Pancreas (tissue), 10 donors: ENCODE data around the gene TOB2. TPM values are rescaled to one million over a fixed set of nuclear protein-coding genes. Genes with fewer than 3 reads are reported as not detected.

ENCODE experiments used
- ATAC-seq, 4 donors: fragments of 200-7000 bp; cut with Tn5 transposase; one replicate each; pipeline versions ENCODE4 v1.8.0 to v1.9.1; 2020; ENCODE audit warnings: mild to moderate bottlenecking in 4 of 4, moderate library complexity in 4 of 4
- DNase-seq, 6 donors: peaks; one replicate each; pipeline ENCODE4 v3.0.0-alpha.2; 2020
- FAIRE-seq: peaks from 2 replicates; lab custom pipeline; 2012; peaks lifted over from hg19 to GRCh38; lab: Jason Lieb, UNC
- H3K27ac ChIP-seq, 4 donors: fragments of 200-600 bp; sonication (generic); 1 replicate in 3 of 4; 2 replicates in 1 of 4; pipeline versions ENCODE4 v1.5.0 to v1.8.0; 2020
- H3K27me3 ChIP-seq, 4 donors: fragments of 200-600 bp; one replicate each; pipeline ENCODE4 v1.8.0; 2021
- H3K36me3 ChIP-seq, 3 donors: fragments of 200-600 bp; sonication (generic) in 1 of 3; one replicate each; pipeline versions ENCODE4 v1.5.0 to v1.8.0; 2020 to 2021
- H3K4me1 ChIP-seq, 3 donors: fragments of 200-600 bp; one replicate each; pipeline ENCODE4 v1.8.0; 2021
- H3K4me3 ChIP-seq, 4 donors: fragments of 200-600 bp; sonication (generic) in 2 of 4; one replicate each; pipeline versions ENCODE4 v1.5.0 to v1.8.0; 2020 to 2021
- H3K9me3 ChIP-seq, 4 donors: fragments of 200-600 bp; one replicate each; pipeline ENCODE4 v1.8.0; 2021
- WGBS, 2 donors: extraction: QIAGEN DNeasy Blood & Tissue Kit; methylation state at CpG; one replicate each; pipeline ENCODE4 v1.1.7; 2013; 5-methylcytosine and 5-hydroxymethylcytosine counted together
- intact Hi-C, 3 donors: fragments of 100-400 bp; cut with DNase I; formaldehyde crosslinking; loops; one replicate each; pipeline versions ENCODE4 v1.11.1 to v1.14.2; 2022
- polyA plus RNA-seq, 2 donors: library from polyadenylated mRNA; stranded (reverse); fragments of 200-250 nt; gene quantifications; one replicate each; pipeline ENCODE4 v1.2.3, GENCODE V29; 2013
- total RNA-seq, 6 donors: library from RNA; stranded (reverse); fragmentation: NEBNext Ultra II Directional in 4 of 6; extraction: Animal tissue kit (Norgen Biotek cat#: 25700) in 4 of 6; gene quantifications; one replicate each; pipeline versions ENCODE4 v1.2.1 to v1.2.4, GENCODE V29; 2021 to 2023
- TF ChIP-seq, protein P1 (sequence below), 4 donors: fragments of 200-600 bp; sonication (generic) in 3 of 4; IDR thresholded peaks; one replicate each; pipeline versions ENCODE4 v1.5.0 to v1.8.0; 2021; ENCODE audit warnings: antibody characterized with exemption in 4 of 4
- donor health status: healthy with polysubstance abuse.
- donor health status: DM: no; HTN: no; CAD: no; lungs with moderate emphysema.
- donor health status: DM: no; HTN: no; CAD: no.
- donor health status: control.
- donor health status: control.
- donor health status: Bipolar disorder and iron deficiency.
- donor health status: DM: yes; HTN: yes; CAD: no.
- donor health status: DM: no; HTN: no; CAD: no.
- donor health status: DM: no; HTN: no; CAD: no.
- donor health status: DM: yes; HTN: yes; CAD: no.

TOB2 gene, protein sequence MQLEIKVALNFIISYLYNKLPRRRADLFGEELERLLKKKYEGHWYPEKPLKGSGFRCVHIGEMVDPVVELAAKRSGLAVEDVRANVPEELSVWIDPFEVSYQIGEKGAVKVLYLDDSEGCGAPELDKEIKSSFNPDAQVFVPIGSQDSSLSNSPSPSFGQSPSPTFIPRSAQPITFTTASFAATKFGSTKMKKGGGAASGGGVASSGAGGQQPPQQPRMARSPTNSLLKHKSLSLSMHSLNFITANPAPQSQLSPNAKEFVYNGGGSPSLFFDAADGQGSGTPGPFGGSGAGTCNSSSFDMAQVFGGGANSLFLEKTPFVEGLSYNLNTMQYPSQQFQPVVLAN
- total RNA-seq = 10 to 100 TPM; 11.0 to 30.5 (median 19.9) TPM
- polyA plus RNA-seq = 10 to 100 TPM; 12.6 to 15.9 TPM

GRCh38 chr22:41446639-41447434 lies at the start of gene TOB2:
Gene TOB2 (minus strand): TSS chr22:41446801. CDS start chr22:41437345, 9,456 bp downstream.
- 0 to 1% methylated on average over 85 of the region's 85 CpGs for WGBS, 2 donors
- Histone ChIP-seq H3K4me3 (peak within 1 kb of the TSS; percentile 65 to 98 (median 91)), H3K27ac (peak within 1 kb of the TSS; percentile 96 to 100 (median 99)), H3K4me1 (peaks cover 5 to 17% (median 13%) of the 10 kb centered on the region in 3 donors), H3K27me3 (no peaks in the 10 kb centered on the region), H3K36me3 (no peaks in the 10 kb centered on the region), H3K9me3 (no peaks in the 10 kb centered on the region)
- no peak for FAIRE-seq
- peak; percentile 93 to 98 (median 96) for DNase-seq
- TF ChIP-seq, protein P1, sequence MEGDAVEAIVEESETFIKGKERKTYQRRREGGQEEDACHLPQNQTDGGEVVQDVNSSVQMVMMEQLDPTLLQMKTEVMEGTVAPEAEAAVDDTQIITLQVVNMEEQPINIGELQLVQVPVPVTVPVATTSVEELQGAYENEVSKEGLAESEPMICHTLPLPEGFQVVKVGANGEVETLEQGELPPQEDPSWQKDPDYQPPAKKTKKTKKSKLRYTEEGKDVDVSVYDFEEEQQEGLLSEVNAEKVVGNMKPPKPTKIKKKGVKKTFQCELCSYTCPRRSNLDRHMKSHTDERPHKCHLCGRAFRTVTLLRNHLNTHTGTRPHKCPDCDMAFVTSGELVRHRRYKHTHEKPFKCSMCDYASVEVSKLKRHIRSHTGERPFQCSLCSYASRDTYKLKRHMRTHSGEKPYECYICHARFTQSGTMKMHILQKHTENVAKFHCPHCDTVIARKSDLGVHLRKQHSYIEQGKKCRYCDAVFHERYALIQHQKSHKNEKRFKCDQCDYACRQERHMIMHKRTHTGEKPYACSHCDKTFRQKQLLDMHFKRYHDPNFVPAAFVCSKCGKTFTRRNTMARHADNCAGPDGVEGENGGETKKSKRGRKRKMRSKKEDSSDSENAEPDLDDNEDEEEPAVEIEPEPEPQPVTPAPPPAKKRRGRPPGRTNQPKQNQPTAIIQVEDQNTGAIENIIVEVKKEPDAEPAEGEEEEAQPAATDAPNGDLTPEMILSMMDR (IDR thresholded peaks at IDR 0.05) = no peak
- ATAC-seq = peak; percentile 71 to 81 (median 74)
- intact Hi-C loops = loop anchor here in 1 of 3 donors (5.0 kb wide), 1 partner anchor 40 kb away; no protein-coding TSS in a partner anchor

DNA sequence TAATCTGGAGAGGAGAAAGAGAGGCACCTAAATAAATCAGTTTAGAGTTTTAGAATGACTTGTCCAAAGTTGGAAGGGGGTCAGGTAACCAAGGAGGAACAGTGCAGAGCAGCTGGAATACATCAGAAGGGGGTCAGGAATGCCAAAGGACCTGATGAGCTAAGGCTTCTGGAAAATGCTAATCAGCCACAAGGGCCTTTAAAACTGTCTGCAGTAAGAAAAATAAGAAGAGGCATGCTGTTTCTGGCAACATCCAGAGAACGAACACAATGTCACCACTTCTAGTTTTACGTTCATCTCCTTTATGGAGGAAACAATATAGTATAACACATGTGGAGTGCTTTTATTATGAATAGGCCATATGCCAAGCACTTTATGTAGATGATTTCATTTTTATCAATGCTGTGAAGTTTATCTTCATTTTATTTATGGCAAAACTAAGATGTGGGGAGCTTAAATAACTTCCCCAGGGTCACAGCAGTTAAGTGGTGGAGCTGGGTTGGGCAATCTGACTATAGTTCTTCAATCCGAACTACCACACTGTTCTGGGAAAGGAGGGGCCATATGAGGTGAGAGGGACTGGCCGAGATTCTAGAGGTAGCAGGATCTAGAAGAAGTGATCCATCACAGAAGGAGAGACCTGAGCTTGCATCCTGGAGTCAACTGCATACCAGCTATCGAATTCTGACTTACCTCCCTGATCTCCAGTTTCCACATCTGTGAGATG lies 44.9 kb upstream of the TOB2 start:
- H3K4me3 ChIP-seq = no peak overlapping the region
- no peak overlapping the region for H3K27ac ChIP-seq
- no peaks in the 10 kb centered on the region for H3K36me3 ChIP-seq
- H3K9me3 ChIP-seq = no peaks in the 10 kb centered on the region
- no peak for FAIRE-seq
- no peak for ATAC-seq
- 83 to 87% methylated on average over 5 of the region's 5 CpGs for WGBS, 2 donors
- H3K27me3 ChIP-seq = no peaks in the 10 kb centered on the region
- intact Hi-C loops = no loop called here
- H3K4me1 ChIP-seq = peaks cover 0 to 21% (median 3%) of the 10 kb centered on the region in 3 donors
- TF ChIP-seq, protein P1 (IDR thresholded peaks at IDR 0.05) = no peak
- no peak for DNase-seq

GRCh38 chr22:41488596-41489385 lies 42.2 kb upstream of the TOB2 start:
- TF ChIP-seq, protein P1 (IDR thresholded peaks at IDR 0.05) = no peak
- no peaks in the 10 kb centered on the region for H3K36me3 ChIP-seq
- intact Hi-C loops = no loop called here
- WGBS, 2 donors = 56 to 68% methylated on average over 3 of the region's 3 CpGs
- H3K4me1 ChIP-seq = peaks cover 0 to 22% (median 3%) of the 10 kb centered on the region in 3 donors
- H3K4me3 ChIP-seq = no peak overlapping the region
- no peak for ATAC-seq
- FAIRE-seq = no peak
- H3K27me3 ChIP-seq = no peaks in the 10 kb centered on the region
- DNase-seq = no peak
- H3K9me3 ChIP-seq = no peaks in the 10 kb centered on the region
- no peak overlapping the region for H3K27ac ChIP-seq

DNA sequence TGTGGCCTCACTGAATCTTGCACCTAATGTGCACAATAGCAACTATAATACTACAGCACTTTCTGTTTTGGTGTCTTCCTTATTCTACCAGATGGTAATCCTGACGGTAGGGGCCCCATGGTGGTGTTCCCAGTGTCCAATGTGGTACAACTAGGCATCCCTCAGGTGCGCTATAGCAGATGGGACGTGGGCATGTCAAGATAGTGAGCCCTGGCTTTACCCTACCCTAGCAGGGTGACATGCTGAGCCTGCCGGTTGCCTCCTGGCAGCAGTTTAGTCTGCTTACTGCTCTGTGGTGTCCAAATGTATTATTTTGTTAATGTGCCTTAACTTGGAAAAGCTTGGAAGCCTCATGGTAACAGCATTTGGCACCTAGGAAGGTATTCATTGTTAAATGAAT lies 41.5 kb upstream of the TOB2 start:
- intact Hi-C loops = no loop called here

More for the DNA sequence above, 41.5 kb upstream of the TOB2 start:
- WGBS, 2 donors = 65 to 67% methylated on average over 4 of the region's 4 CpGs
- no peak for ATAC-seq
- no peak for FAIRE-seq
- Histone ChIP-seq H3K4me1 (peaks cover 0 to 22% (median 3%) of the 10 kb centered on the region in 3 donors), H3K36me3 (no peaks in the 10 kb centered on the region), H3K9me3 (no peaks in the 10 kb centered on the region), H3K27me3 (no peaks in the 10 kb centered on the region), H3K4me3 (no peak overlapping the region), H3K27ac (no peak overlapping the region)
- DNase-seq = no peak
- TF ChIP-seq, protein P1 (IDR thresholded peaks at IDR 0.05) = no peak
